Activated B cell treated with CpG ODN at 0.5 μM for 24 hours (primary cell): Measurements from ENCODE around the gene DIP2C. TPM values are rescaled to one million over a fixed set of nuclear protein-coding genes. Genes with fewer than 3 reads are reported as not detected.

Source experiments
- ATAC-seq: fragments of 200-7000 bp; cut with Tn5 transposase; one replicate; pipeline ENCODE4 v1.10.0; 2021; ENCODE audit warnings: low read depth, mild to moderate bottlenecking, moderate library complexity
- CTCF ChIA-PET: fragments of 350-600 bp; sonication (Branson Sonifier 250); formaldehyde crosslinking; loops from one replicate; lab custom pipeline; 2021; ENCODE audit warnings: antibody characterized with exemption; lab: Charles Lee
- POLR2A ChIA-PET: fragments of 350-600 bp; sonication (Branson Sonifier 250); formaldehyde crosslinking; loops from one replicate; lab custom pipeline; 2021; ENCODE audit warnings: antibody characterized with exemption; lab: Charles Lee
- DNase-seq: peaks from one replicate; pipeline ENCODE4 v3.0.0; 2022
- H3K27ac Mint-ChIP-seq: one replicate; pipeline ENCODE4 v1.8.0; 2020; ENCODE audit warnings: mixed read lengths
- H3K27me3 Mint-ChIP-seq: one replicate; pipeline ENCODE4 v1.8.0; 2021; ENCODE audit warnings: mixed read lengths
- H3K36me3 Mint-ChIP-seq: one replicate; pipeline ENCODE4 v1.8.0; 2021; ENCODE audit warnings: low read depth, mixed read lengths
- H3K4me1 Mint-ChIP-seq: one replicate; pipeline ENCODE4 v1.8.0; 2021; ENCODE audit warnings: mixed read lengths
- H3K4me3 Mint-ChIP-seq: one replicate; pipeline ENCODE4 v1.8.0; 2020; ENCODE audit warnings: mild to moderate bottlenecking, mixed read lengths
- H3K9me3 Mint-ChIP-seq: one replicate; pipeline ENCODE4 v1.8.0; 2020; ENCODE audit warnings: mixed read lengths
- intact Hi-C: fragments of 100-400 bp; cut with micrococcal nuclease; formaldehyde crosslinking; loops from one replicate; pipeline ENCODE4 v1.15.1; 2024
- total RNA-seq: library from RNA; stranded (reverse); gene quantifications from 2 replicates; pipeline ENCODE4 v1.2.3, GENCODE V29; 2022
- TF ChIP-seq, protein P1 (sequence below): fragments of 200-600 bp; IDR thresholded peaks from one replicate; pipeline ENCODE4 v1.8.0; 2022; ENCODE audit warnings: antibody characterized with exemption, mild to moderate bottlenecking

DIP2C gene
- total RNA-seq, 1 donor from 2014 or later: 0.49 TPM

DNA sequence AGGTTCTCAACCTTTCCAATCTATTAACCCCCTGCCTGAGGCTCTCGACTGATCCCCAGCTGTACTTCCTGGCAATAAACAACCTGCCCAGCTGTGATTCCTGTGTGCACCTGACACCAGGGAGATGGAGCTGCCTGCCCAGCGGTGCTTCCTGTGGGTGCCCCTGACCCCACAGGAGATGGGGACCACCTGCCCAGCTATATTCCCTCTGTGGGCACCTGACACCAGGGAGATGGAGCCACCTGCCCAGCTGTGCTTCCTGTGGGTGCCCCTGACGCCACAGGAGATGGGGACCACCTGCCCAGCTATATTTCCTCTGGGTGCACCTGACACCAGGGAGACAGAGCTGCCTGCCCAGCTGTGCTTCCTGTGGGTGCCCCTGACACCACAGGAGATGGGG lies 184.0 kb downstream of the DIP2C start:
- no peak overlapping the region for H3K27ac Mint-ChIP-seq
- peaks cover 9% of the 10 kb centered on the region for H3K4me1 Mint-ChIP-seq
- CTCF ChIA-PET: no interaction called here

DNA sequence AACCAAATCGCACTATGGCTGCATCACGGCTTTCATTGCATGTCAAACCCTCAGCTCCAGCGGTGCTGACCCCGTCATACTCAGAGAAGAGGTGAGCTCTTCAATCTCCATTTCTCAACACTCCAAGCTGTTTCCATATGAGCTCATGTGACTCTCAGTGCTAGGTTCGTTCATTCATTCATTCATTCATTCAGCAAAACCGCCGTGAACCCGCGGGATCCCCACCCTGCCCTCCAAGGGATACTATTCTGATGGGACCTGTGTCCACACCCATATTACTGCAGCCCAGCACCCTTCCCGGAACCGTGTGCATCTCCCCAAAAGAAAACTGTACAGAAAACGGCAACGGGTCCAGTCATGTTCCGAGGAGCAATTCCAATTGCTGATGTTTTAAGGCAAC lies 184.7 kb downstream of the DIP2C start:
- CTCF ChIA-PET: no interaction called here
- ATAC-seq: no peak
- H3K27me3 Mint-ChIP-seq: peaks cover 18% of the 10 kb centered on the region

More for the DNA sequence above, 184.0 kb downstream of the DIP2C start:
- TF ChIP-seq, protein P1, sequence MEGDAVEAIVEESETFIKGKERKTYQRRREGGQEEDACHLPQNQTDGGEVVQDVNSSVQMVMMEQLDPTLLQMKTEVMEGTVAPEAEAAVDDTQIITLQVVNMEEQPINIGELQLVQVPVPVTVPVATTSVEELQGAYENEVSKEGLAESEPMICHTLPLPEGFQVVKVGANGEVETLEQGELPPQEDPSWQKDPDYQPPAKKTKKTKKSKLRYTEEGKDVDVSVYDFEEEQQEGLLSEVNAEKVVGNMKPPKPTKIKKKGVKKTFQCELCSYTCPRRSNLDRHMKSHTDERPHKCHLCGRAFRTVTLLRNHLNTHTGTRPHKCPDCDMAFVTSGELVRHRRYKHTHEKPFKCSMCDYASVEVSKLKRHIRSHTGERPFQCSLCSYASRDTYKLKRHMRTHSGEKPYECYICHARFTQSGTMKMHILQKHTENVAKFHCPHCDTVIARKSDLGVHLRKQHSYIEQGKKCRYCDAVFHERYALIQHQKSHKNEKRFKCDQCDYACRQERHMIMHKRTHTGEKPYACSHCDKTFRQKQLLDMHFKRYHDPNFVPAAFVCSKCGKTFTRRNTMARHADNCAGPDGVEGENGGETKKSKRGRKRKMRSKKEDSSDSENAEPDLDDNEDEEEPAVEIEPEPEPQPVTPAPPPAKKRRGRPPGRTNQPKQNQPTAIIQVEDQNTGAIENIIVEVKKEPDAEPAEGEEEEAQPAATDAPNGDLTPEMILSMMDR: no peak
- intact Hi-C loops: no loop called here
- peaks cover 17% of the 10 kb centered on the region for H3K27me3 Mint-ChIP-seq
- no peak overlapping the region for H3K4me3 Mint-ChIP-seq
- POLR2A ChIA-PET: no interaction called here
- no peaks in the 10 kb centered on the region for H3K9me3 Mint-ChIP-seq
- ATAC-seq: no peak
- no peaks in the 10 kb centered on the region for H3K36me3 Mint-ChIP-seq
- DNase-seq: no peak

DNA sequence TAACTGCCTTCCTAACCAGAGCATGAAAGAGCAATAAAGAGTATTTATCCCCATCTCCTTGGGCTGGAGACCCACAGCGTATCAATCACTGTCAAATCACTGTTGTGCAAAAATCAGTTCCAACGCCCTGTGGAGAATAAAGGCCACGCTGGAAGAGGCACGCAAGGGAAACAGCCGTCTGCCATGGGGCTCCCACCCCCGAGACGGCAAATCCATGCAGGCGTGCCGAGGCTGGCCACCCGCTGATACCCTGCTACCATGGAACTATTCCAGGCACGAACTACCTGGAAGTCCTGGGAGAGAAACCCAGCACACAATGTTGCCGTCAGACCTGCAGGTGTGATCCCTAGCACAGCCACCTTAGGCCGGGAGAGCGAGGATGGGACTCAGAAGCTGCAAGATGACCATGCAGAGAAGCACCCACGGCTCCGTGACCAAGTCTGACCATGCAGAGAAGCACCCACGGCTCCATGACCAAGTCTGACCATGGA lies 185.3 kb downstream of the DIP2C start:
- TF ChIP-seq, protein P1: no peak
- ChIA-PET CTCF (no interaction called here), POLR2A (no interaction called here)
- Mint-ChIP-seq H3K9me3 (no peaks in the 10 kb centered on the region), H3K4me3 (no peak overlapping the region), H3K36me3 (no peaks in the 10 kb centered on the region), H3K27ac (no peak overlapping the region), H3K4me1 (peaks cover 9% of the 10 kb centered on the region), H3K27me3 (peaks cover 17% of the 10 kb centered on the region)
- ATAC-seq (no peak), DNase-seq (no peak)
- intact Hi-C loops: no loop called here

More for the DNA sequence above, 184.7 kb downstream of the DIP2C start:
- H3K4me3 Mint-ChIP-seq: no peak overlapping the region
- POLR2A ChIA-PET: no interaction called here
- TF ChIP-seq, protein P1: no peak
- no peak overlapping the region for H3K27ac Mint-ChIP-seq
- H3K4me1 Mint-ChIP-seq: peaks cover 9% of the 10 kb centered on the region
- H3K36me3 Mint-ChIP-seq: no peaks in the 10 kb centered on the region
- H3K9me3 Mint-ChIP-seq: no peaks in the 10 kb centered on the region
- intact Hi-C loops: no loop called here
- DNase-seq: no peak

DNA sequence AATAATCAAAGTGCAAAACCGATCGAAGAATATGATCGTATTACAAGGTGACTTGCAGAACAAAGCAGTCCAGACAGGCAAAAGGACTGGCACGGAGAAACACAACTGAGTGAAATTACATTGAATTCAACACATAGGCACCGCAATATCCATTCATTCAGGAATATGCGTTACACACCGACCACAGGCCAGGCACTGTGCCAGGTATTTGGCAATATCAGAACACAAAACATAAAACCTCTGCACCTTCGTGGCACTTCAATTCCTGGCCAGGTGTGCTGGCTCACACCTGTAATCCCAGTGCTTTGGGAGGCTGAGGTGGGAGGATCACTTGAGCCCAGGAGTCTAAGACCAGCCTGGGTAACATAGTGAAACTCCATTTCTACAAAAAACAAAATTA lies 187.9 kb downstream of the DIP2C start:
- ChIA-PET CTCF (no interaction called here), POLR2A (no interaction called here)
- TF ChIP-seq, protein P1: no peak
- H3K27ac Mint-ChIP-seq: no peak overlapping the region
- ATAC-seq: no peak
- peaks cover 14% of the 10 kb centered on the region for H3K27me3 Mint-ChIP-seq
- intact Hi-C loops: no loop called here
- H3K4me3 Mint-ChIP-seq: no peak overlapping the region
- H3K9me3 Mint-ChIP-seq: no peaks in the 10 kb centered on the region
- no peak for DNase-seq
- H3K36me3 Mint-ChIP-seq: no peaks in the 10 kb centered on the region
- peaks cover 9% of the 10 kb centered on the region for H3K4me1 Mint-ChIP-seq

DNA sequence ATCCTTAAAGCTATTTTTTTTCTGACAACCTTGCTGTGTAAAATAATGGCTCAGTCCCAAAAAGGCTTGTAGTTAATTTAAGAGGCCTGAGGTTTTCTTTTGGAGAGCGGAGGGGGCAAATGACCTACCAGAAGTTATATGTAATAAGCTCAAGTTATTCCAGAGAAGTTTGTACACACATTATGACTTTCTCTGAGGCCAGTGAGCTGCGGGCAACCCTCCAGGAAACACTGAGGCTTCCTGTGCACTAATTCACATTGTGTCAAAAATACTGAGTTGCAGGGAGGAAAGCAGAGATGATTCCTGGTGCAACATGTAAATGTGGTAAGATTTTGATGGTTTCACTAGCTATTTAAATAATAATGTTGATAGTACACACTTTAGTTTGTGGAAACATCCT lies 188.6 kb downstream of the DIP2C start:
- DNase-seq (no peak), ATAC-seq (no peak)
- Mint-ChIP-seq H3K4me1 (peaks cover 6% of the 10 kb centered on the region), H3K4me3 (no peak overlapping the region), H3K9me3 (no peaks in the 10 kb centered on the region), H3K27me3 (peaks cover 14% of the 10 kb centered on the region), H3K36me3 (no peaks in the 10 kb centered on the region), H3K27ac (no peak overlapping the region)
- TF ChIP-seq, protein P1: no peak
- intact Hi-C loops: no loop called here
- ChIA-PET CTCF (no interaction called here), POLR2A (no interaction called here)
